Gastroesophageal sphincter (tissue), 4 donors: ENCODE measurements around the gene ENHO. TPM values are rescaled to one million over a fixed set of nuclear protein-coding genes. Genes with fewer than 3 reads are reported as not detected.

ENCODE experiments used
- ATAC-seq: fragments of 150-250 bp; one replicate; pipeline ENCODE4 v1.9.1; 2016; ENCODE audit warnings: mild to moderate bottlenecking, moderate library complexity
- H3K27ac ChIP-seq, 4 donors: fragments of 200-600 bp; sonication (generic) in 3 of 4; 1 replicate in 3 of 4; 2 replicates in 1 of 4; pipeline ENCODE4 v1.5.1; 2016 to 2019
- H3K27me3 ChIP-seq: fragments of 200-600 bp; sonication (generic); one replicate; pipeline ENCODE4 v1.5.1; 2019
- H3K36me3 ChIP-seq, 2 donors: fragments of 200-600 bp; sonication (generic); one replicate each; pipeline ENCODE4 v1.5.1; 2019; ENCODE audit warnings: control low read depth in 1 of 2
- H3K4me1 ChIP-seq, 3 donors: fragments of 200-600 bp; sonication (generic); 1 replicate in 2 of 3; 2 replicates in 1 of 3; pipeline ENCODE4 v1.5.1; 2016 to 2019; ENCODE audit warnings: control low read depth in 2 of 3
- H3K4me3 ChIP-seq, 2 donors: fragments of 200-600 bp; sonication (generic); one replicate each; pipeline ENCODE4 v1.5.1; 2019; ENCODE audit warnings: mild to moderate bottlenecking in 1 of 2, moderate library complexity in 1 of 2
- H3K9me3 ChIP-seq, 3 donors: fragments of 200-600 bp; sonication (generic); one replicate each; pipeline ENCODE4 v1.5.1; 2017 to 2019; ENCODE audit warnings: control low read depth in 2 of 3
- CTCF ChIP-seq, 4 experiments: fragments of 200-600 bp in 2 of 4; fragments of 450-650 bp in 2 of 4; sonication (generic) in 1 of 4; IDR thresholded peaks; one replicate each; pipeline ENCODE4 v1.5.1; 2017 to 2019; ENCODE audit warnings: antibody characterized with exemption in 4 of 4, mild to moderate bottlenecking in 2 of 4, moderate library complexity in 2 of 4
- EP300 ChIP-seq: sonication (generic); formaldehyde crosslinking; IDR thresholded peaks from one replicate; pipeline ENCODE4 v1.6.1; 2017; ENCODE audit warnings: antibody characterized with exemption, mild to moderate bottlenecking
- POLR2A ChIP-seq, 2 donors: fragments of 450-650 bp; IDR thresholded peaks; one replicate each; pipeline ENCODE4 v1.6.1; 2017; ENCODE audit warnings: antibody characterized with exemption in 2 of 2, mild to moderate bottlenecking in 2 of 2, moderate library complexity in 1 of 2
- POLR2AphosphoS5 ChIP-seq: sonication (generic); formaldehyde crosslinking; IDR thresholded peaks from one replicate; pipeline ENCODE4 v1.6.1; 2017; ENCODE audit warnings: antibody characterized with exemption
- whole genome bisulfite sequencing, 2 donors: methylation state at CpG; one replicate each; pipeline ENCODE4 v1.1.5; 2018; ENCODE audit warnings: low coverage in 1 of 2; 5-methylcytosine and 5-hydroxymethylcytosine counted together
- total RNA-seq, 4 donors: library from RNA; depleted of rRNA; stranded (reverse); fragments of >200 nt; gene quantifications; one replicate each; pipeline ENCODE4 v1.1.0, GENCODE V29; 2016

ENHO gene
- total RNA-seq, 4 donors from 2014 or later: 0.30 to 1.1 (median 0.31) TPM; not detected in 1

DNA sequence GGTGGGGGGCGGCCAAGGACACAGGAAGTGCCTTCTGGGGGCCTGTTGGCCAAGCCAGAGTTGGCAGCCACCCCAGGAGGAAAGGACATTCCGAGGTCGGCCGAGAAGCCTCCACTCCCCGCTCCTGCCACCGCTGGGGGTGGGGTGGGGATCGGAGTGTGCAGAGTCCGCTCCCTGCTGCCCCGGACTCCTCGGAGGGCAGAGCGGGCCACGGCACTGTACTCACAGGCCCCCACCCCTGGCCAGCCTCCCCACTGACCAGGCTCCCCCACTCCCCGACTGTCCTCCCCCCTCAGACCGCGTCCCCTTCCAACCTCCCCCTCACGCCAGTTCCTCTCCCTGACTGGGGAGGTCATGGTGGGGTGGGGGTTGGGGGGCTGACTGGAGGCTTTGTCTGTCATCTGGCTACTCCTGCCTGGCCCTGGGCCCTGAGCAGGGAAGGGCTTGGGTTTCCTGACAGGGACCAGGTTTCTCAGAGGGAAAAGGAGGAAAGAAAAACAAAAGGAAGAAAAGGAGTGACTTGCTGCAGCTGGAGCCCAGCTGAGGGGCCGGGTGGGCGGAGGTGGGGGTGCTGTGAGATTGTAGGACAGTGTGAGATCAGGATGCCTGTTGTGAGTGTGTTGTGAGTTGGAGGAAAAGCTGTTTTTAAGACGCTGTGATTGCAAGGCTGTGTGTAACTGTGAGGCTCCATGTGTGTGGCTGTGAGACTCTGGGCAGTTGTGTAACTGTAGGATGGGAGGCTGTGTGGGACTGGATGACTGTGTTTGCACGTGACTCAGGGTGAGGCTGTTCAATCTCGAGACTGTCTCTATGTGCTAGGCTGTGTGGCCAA lies 37.0 kb upstream of the ENHO start:
- 3 to 26% methylated on average over 3 to 5 of the region's 21 CpGs for WGBS, 2 donors
- ATAC-seq: peak; percentile 82
- Histone ChIP-seq H3K4me3 (no peak overlapping the region), H3K27ac (peak overlapping the region in 2 of 4 donors; percentile 19 to 25), H3K27me3 (peaks cover 69% of the 10 kb centered on the region), H3K9me3 (peaks cover 0 to 4% (median 0%) of the 10 kb centered on the region in 3 donors), H3K36me3 (no peaks in the 10 kb centered on the region), H3K4me1 (peaks cover 0 to 24% (median 7%) of the 10 kb centered on the region in 3 donors)
- no peak for TF ChIP-seq POLR2A (IDR thresholded peaks at IDR 0.05)
- no peak for TF ChIP-seq EP300
- TF ChIP-seq CTCF (IDR thresholded peaks at IDR 0.05): no peak
- TF ChIP-seq POLR2AphosphoS5: no peak

DNA sequence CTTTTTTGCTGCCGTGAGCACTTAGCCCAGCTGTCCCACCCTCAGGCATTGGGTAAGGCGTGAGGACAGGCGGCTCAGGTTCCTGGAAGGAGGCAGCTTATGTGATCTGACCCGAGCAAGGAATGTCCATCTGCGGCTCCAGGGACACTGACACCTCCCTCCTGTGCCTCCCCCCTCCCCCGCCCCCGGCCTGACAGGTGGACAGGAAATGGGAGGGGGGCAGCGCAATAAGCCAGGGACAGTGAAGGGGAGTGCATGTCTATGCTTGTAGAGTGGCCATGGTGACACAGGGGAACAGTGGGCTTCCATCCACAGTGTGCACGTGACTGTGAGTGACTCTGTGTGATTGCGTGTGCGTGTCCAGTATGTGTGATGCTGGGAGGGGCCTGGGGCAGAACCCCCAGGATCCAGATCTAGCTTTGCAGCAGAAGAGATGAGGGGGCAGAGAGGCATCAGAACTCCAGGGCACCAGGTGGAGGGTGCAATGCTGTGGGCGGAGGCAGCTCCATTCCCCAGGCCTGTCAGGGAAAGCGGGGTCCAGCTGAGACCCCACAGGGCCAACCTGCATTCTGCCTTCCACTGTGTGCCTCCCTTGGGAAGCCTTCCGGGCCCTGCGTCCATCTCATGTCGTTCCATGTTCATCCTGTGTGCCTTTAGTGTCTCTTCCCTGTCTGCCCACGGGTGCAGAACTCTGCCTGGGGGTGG lies 36.3 kb upstream of the ENHO start:
- Histone ChIP-seq H3K27me3 (peaks cover 64% of the 10 kb centered on the region), H3K4me3 (no peak overlapping the region), H3K36me3 (no peaks in the 10 kb centered on the region), H3K27ac (peak overlapping the region in 2 of 4 donors; percentile 19 to 25), H3K9me3 (peaks cover 0 to 4% (median 0%) of the 10 kb centered on the region in 3 donors), H3K4me1 (peaks cover 0 to 24% (median 7%) of the 10 kb centered on the region in 3 donors)
- TF ChIP-seq CTCF (IDR thresholded peaks at IDR 0.05) (no peak), EP300 (no peak), POLR2AphosphoS5 (no peak), POLR2A (IDR thresholded peaks at IDR 0.05) (no peak)
- no peak for ATAC-seq
- 76 to 83% methylated on average over 1 to 9 of the region's 17 CpGs for WGBS, 2 donors

- Histone ChIP-seq H3K9me3 (peaks cover 0 to 4% (median 0%) of the 10 kb centered on the region in 3 donors), H3K27me3 (peaks cover 57% of the 10 kb centered on the region), H3K36me3 (no peaks in the 10 kb centered on the region), H3K4me1 (peaks cover 0 to 24% (median 7%) of the 10 kb centered on the region in 3 donors), H3K4me3 (no peak overlapping the region), H3K27ac (no peak overlapping the region)
- TF ChIP-seq CTCF (IDR thresholded peaks at IDR 0.05) (no peak), POLR2AphosphoS5 (no peak), EP300 (no peak), POLR2A (IDR thresholded peaks at IDR 0.05) (no peak)
- no peak for ATAC-seq
- 70 to 80% methylated on average over 2 to 5 of the region's 9 CpGs for WGBS, 2 donors
Measured at GRCh38 chr9:34558364-34558763, 35.6 kb upstream of the ENHO start.

- Histone ChIP-seq H3K4me3 (no peak overlapping the region), H3K27ac (no peak overlapping the region), H3K36me3 (no peaks in the 10 kb centered on the region), H3K4me1 (peaks cover 0 to 24% (median 7%) of the 10 kb centered on the region in 3 donors), H3K9me3 (peaks cover 0 to 4% (median 0%) of the 10 kb centered on the region in 3 donors), H3K27me3 (peaks cover 54% of the 10 kb centered on the region)
- TF ChIP-seq CTCF (IDR thresholded peaks at IDR 0.05): no peak
- no peak for TF ChIP-seq POLR2AphosphoS5
- no peak for TF ChIP-seq EP300
- no peak for TF ChIP-seq POLR2A (IDR thresholded peaks at IDR 0.05)
- no peak for ATAC-seq
- WGBS, 2 donors: 61 to 63% methylated on average over 8 to 9 of the region's 19 CpGs
Measured at GRCh38 chr9:34557426-34558321, 34.9 kb upstream of the ENHO start.
